ENCODE measurements around the gene ZDBF2. TPM values are rescaled to one million over a fixed set of nuclear protein-coding genes. Genes with fewer than 3 reads are reported as not detected.
"Not testable (repeated sequence)": the region's sequence is repeated elsewhere in the genome, so short reads cannot be mapped to it uniquely, and the experiment has no call there.

Gene ZDBF2
- total RNA-seq, 4 donors from 2014 or later: 1.9 to 7.1 (median 5.3) TPM

GRCh38 chr2:206277503-206277902, 3.0 kb downstream of the ZDBF2 start:
- Histone ChIP-seq H3K27ac (no peak overlapping the region), H3K36me3 (peaks cover 0 to 5% (median 0%) of the 10 kb centered on the region in 3 donors), H3K9me3 (no peaks in the 10 kb centered on the region), H3K27me3 (peaks cover 0 to 76% (median 5%) of the 10 kb centered on the region in 4 donors), H3K4me3 (no peak overlapping the region), H3K4me1 (peaks cover 4 to 32% (median 4%) of the 10 kb centered on the region in 3 donors)
- WGBS, 2 donors: 43 to 44% methylated on average over 3 of the region's 3 CpGs
- DNase-seq: no peak
- intact Hi-C loops (cut with DNase I): no loop called here
- no peak for TF ChIP-seq POLR2A (IDR thresholded peaks at IDR 0.05)
- TF ChIP-seq, protein P1, sequence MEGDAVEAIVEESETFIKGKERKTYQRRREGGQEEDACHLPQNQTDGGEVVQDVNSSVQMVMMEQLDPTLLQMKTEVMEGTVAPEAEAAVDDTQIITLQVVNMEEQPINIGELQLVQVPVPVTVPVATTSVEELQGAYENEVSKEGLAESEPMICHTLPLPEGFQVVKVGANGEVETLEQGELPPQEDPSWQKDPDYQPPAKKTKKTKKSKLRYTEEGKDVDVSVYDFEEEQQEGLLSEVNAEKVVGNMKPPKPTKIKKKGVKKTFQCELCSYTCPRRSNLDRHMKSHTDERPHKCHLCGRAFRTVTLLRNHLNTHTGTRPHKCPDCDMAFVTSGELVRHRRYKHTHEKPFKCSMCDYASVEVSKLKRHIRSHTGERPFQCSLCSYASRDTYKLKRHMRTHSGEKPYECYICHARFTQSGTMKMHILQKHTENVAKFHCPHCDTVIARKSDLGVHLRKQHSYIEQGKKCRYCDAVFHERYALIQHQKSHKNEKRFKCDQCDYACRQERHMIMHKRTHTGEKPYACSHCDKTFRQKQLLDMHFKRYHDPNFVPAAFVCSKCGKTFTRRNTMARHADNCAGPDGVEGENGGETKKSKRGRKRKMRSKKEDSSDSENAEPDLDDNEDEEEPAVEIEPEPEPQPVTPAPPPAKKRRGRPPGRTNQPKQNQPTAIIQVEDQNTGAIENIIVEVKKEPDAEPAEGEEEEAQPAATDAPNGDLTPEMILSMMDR (IDR thresholded peaks at IDR 0.05): no peak

DNA sequence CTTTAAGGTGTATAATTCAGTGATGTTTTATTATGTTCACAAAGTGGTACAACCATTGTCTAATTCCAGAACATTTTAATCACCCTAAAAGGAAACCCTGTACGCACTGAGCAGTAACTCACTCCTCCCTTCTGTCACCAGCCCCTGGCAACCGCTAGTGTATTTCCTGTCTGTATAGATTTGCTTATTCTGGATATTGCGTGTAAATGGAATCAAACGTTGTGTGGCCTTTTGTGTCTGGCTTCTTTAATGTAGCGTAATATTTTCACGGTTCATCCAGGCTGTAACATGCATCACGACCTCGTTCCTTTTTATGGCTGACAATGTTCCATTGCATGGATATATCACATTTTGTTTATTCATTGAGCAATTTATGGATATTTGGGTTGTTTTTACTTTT, 8.3 kb downstream of the ZDBF2 start:
- 87 to 90% methylated on average over 8 of the region's 8 CpGs for WGBS, 2 donors
- Histone ChIP-seq H3K27me3 (peaks cover 0 to 29% (median 0%) of the 10 kb centered on the region in 4 donors), H3K4me1 (no peaks in the 10 kb centered on the region), H3K27ac (no peak overlapping the region), H3K9me3 (peaks cover 0 to 10% (median 7%) of the 10 kb centered on the region in 3 donors), H3K4me3 (no peak overlapping the region), H3K36me3 (peaks cover 0 to 22% (median 0%) of the 10 kb centered on the region in 3 donors)
- TF ChIP-seq POLR2A (IDR thresholded peaks at IDR 0.05): no peak
- TF ChIP-seq, protein P1 (IDR thresholded peaks at IDR 0.05): no peak
- intact Hi-C loops (cut with DNase I): no loop called here
- no peak for DNase-seq

GRCh38 chr2:206287197-206287596, 12.7 kb downstream of the ZDBF2 start:
- Histone ChIP-seq H3K27ac (no peak overlapping the region), H3K9me3 (peaks cover 0 to 11% (median 10%) of the 10 kb centered on the region in 3 donors), H3K36me3 (peaks cover 0 to 52% (median 0%) of the 10 kb centered on the region in 3 donors), H3K4me1 (no peaks in the 10 kb centered on the region), H3K4me3 (no peak overlapping the region), H3K27me3 (peaks cover 0 to 5% (median 0%) of the 10 kb centered on the region in 4 donors)
- intact Hi-C loops (cut with DNase I): no loop called here
- TF ChIP-seq, protein P1 (IDR thresholded peaks at IDR 0.05): no peak
- no peak for TF ChIP-seq POLR2A (IDR thresholded peaks at IDR 0.05)
- no peak for DNase-seq
- WGBS, 2 donors: 93 to 97% methylated on average over 2 of the region's 2 CpGs

GRCh38 chr2:206289391-206289790, 14.9 kb downstream of the ZDBF2 start:
- intact Hi-C loops (cut with DNase I): no loop called here
- H3K9me3 ChIP-seq: peaks cover 0 to 11% (median 10%) of the 10 kb centered on the region in 3 donors
- H3K27ac ChIP-seq: no peak overlapping the region
- TF ChIP-seq, protein P1 (IDR thresholded peaks at IDR 0.05): no peak
- TF ChIP-seq POLR2A (IDR thresholded peaks at IDR 0.05): no peak
- 48 to 100% methylated on average over 2 to 4 of the region's 4 CpGs for WGBS, 2 donors
- no peaks in the 10 kb centered on the region for H3K27me3 ChIP-seq
- no peak for DNase-seq
- no peak overlapping the region for H3K4me3 ChIP-seq
- no peaks in the 10 kb centered on the region for H3K4me1 ChIP-seq
- peaks cover 0 to 44% (median 0%) of the 10 kb centered on the region in 3 donors for H3K36me3 ChIP-seq

DNA sequence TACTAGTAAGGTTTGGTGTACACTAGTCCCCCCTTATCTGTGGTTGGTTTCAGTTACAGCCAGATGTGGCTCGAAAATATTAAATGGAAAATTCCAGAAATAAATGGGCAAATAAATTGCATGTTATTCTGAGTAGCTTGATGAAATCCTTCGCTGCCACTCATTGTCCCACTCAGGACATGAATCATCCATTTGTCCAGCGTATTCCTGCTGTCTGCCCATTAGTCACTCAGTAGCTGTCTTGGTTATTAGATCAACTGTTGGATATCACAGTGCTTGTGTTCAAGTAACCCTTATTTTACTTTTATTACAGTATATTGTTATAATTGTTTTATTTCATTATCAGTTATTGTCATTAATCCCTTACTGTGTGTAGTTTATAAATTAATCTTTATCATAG, 21.7 kb downstream of the ZDBF2 start:
- Histone ChIP-seq H3K4me3 (no peak overlapping the region), H3K36me3 (peaks cover 0 to 37% (median 0%) of the 10 kb centered on the region in 3 donors), H3K27ac (no peak overlapping the region), H3K4me1 (no peaks in the 10 kb centered on the region), H3K27me3 (no peaks in the 10 kb centered on the region), H3K9me3 (no peaks in the 10 kb centered on the region)
- TF ChIP-seq POLR2A (IDR thresholded peaks at IDR 0.05): no peak
- TF ChIP-seq, protein P1 (IDR thresholded peaks at IDR 0.05): no peak
- no peak for DNase-seq
- intact Hi-C loops (cut with DNase I): no loop called here
- WGBS, 2 donors: 73 to 78% methylated on average over 3 of the region's 3 CpGs

- H3K4me1 ChIP-seq; H3K4me3 ChIP-seq; H3K9me3 ChIP-seq; intact Hi-C loops (cut with DNase I); H3K27me3 ChIP-seq; DNase-seq; H3K27ac ChIP-seq: not testable (repeated sequence)
- WGBS, 2 donors: 80 to 92% methylated on average over 2 to 7 of the region's 10 CpGs
- H3K36me3 ChIP-seq: peaks cover 0 to 29% (median 0%) of the 10 kb centered on the region in 3 donors
Observed at GRCh38 chr2:206299608-206300007, 25.1 kb downstream of the ZDBF2 start.
